Measurements from ENCODE around the gene PIAS1.

DNA sequence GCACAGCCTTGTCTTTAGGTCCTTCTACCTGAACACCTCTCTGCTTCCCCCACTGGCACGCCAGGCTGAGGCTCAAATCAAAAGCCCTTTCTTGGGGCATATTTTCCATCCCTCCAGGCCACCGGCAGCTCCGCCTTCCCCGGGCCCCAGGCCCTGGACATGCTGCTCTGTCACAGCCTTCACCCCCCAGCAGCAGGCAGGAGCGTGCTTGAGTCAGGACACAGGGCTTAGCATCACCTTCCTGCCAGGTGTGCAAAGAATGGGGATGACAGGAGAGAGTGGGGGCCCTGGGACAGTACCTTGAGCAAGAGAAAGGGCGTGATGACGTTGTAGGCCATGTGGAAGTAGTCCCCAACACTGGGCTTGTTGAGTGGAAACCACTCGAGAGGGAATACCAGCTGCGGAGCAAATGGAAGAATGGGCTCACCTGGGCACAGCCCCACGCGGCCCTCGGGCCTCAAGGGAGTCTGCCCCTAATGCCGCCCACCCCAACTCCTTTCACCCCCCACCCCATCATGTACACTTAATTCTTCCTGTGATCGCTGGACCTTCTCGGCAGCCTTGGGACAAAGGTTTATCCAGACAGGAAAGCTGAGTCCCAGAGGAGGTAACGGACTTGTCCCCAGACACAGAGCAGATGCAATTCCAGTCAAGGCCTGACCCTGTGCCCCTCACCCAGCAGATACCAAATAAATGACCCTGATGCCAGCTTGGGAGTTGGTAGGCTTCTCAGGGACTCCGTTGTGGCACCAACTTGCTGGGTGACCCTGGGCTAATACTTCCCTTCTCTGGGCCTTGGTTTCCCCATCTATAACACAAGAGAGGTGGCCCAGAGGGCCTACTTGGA lies 160.1 kb downstream of the PIAS1 start:
- no peak for TF ChIP-seq POLR2A (IDR thresholded peaks at IDR 0.05)
- no peak for TF ChIP-seq CTCF (IDR thresholded peaks at IDR 0.05)

Measured in body of pancreas (tissue), 4 donors.